ENCODE results near the gene RASSF4.

RASSF4 gene

GRCh38 chr10:44969854-44970253 lies 10.3 kb downstream of the RASSF4 start:
- Histone ChIP-seq H3K4me3 (ENCODE audit: insufficient read depth, low read depth, low read length, poor library complexity, severe bottlenecking) (no peak overlapping the region), H3K9me3 (ENCODE audit: control insufficient read depth, low read length) (no peaks in the 10 kb centered on the region), H3K27ac (ENCODE audit: insufficient read depth, low read length, poor library complexity, severe bottlenecking) (no peak overlapping the region), H3K27me3 (replicated peaks; ENCODE audit: control insufficient read depth, insufficient read depth, low read length, poor library complexity, severe bottlenecking) (no peaks in the 10 kb centered on the region), H3K36me3 (ENCODE audit: control insufficient read depth, insufficient read depth, low read length) (no peaks in the 10 kb centered on the region), H3K4me1 (ENCODE audit: control insufficient read depth, insufficient read depth, low read length, poor library complexity, severe bottlenecking) (peaks cover 8% of the 10 kb centered on the region)
- DNase-seq, result no peak

DNA sequence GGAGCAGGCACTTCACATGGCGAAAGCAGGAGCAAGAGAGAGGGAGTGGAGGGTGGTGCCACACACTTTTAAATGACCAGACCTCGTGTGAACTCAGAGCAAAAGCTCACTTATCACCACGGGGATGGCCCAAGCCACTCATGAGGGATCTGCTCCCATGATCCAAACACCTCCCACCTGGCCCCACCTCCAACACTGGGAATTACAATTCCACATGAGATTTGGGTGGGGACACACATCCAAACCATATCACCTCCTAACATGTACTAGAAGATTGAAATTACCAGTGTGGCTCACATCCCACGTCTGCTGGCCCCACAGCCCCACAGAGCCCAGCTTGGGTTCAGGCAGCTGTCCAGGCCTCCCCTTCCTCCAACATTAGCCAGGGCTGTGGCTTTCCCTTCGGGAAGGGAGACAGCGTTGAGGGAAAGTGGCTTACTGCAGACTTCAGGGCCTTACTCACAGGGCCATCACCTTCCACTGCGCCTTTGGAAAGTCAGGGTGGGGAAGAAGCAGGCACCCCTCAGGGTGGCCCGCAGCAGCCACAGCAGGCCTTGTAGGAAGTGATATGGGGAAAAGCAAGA lies 11.3 kb downstream of the RASSF4 start:
- Histone ChIP-seq H3K27me3 (replicated peaks; ENCODE audit: control insufficient read depth, insufficient read depth, low read length, poor library complexity, severe bottlenecking) (no peaks in the 10 kb centered on the region), H3K4me1 (ENCODE audit: control insufficient read depth, insufficient read depth, low read length, poor library complexity, severe bottlenecking) (peaks cover 8% of the 10 kb centered on the region), H3K4me3 (ENCODE audit: insufficient read depth, low read depth, low read length, poor library complexity, severe bottlenecking) (no peak overlapping the region), H3K27ac (ENCODE audit: insufficient read depth, low read length, poor library complexity, severe bottlenecking) (no peak overlapping the region), H3K36me3 (ENCODE audit: control insufficient read depth, insufficient read depth, low read length) (no peaks in the 10 kb centered on the region), H3K9me3 (ENCODE audit: control insufficient read depth, low read length) (no peaks in the 10 kb centered on the region)
- DNase-seq, result no peak

GRCh38 chr10:44971434-44971833 lies 11.8 kb downstream of the RASSF4 start:
- Histone ChIP-seq H3K9me3 (ENCODE audit: control insufficient read depth, low read length) (no peaks in the 10 kb centered on the region), H3K4me3 (ENCODE audit: insufficient read depth, low read depth, low read length, poor library complexity, severe bottlenecking) (no peak overlapping the region), H3K27me3 (replicated peaks; ENCODE audit: control insufficient read depth, insufficient read depth, low read length, poor library complexity, severe bottlenecking) (no peaks in the 10 kb centered on the region), H3K27ac (ENCODE audit: insufficient read depth, low read length, poor library complexity, severe bottlenecking) (no peak overlapping the region), H3K36me3 (ENCODE audit: control insufficient read depth, insufficient read depth, low read length) (no peaks in the 10 kb centered on the region), H3K4me1 (ENCODE audit: control insufficient read depth, insufficient read depth, low read length, poor library complexity, severe bottlenecking) (peaks cover 8% of the 10 kb centered on the region)
- no peak for DNase-seq

DNA sequence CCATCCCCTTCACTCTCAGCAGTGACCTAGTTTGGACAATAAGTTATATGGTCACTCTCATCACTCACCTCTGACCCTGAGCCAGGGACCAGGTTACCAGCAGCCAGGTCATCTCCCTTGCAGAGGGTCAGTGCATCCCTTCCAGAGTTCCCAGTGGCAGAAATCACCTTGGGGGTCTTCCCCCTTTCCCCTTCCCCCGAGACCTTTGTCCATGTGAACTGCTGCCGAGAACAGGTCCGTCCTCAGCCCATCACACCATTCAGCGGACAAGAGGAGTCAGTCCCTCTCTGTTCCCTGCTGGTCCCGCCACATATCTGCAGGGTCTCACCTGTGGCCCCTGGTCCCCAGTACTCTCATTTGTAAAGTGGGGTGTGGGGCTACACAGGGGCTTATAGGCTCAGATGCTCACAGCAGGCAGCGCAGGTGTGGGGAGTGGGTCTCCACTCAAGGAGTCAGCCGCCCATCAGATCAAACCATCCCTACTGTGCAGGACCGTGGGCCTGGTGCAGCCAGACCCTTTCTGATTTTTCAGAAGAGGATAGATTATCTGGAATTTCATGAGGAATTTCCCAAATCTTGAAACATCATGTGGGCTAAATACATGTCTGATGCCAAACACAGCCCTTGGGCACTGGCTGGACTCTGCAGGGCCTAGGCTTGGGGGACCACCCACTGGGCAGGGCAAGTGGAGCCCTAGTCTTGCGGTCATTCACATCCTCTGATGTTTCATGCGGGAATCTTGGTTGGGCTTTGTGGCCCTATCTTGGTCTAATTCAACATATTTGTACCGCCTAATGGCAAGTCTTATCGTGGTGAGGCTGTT lies 12.5 kb downstream of the RASSF4 start:
- no peaks in the 10 kb centered on the region for H3K36me3 ChIP-seq (ENCODE audit: control insufficient read depth, insufficient read depth, low read length)
- peaks cover 8% of the 10 kb centered on the region for H3K4me1 ChIP-seq (ENCODE audit: control insufficient read depth, insufficient read depth, low read length, poor library complexity, severe bottlenecking)
- no peaks in the 10 kb centered on the region for H3K9me3 ChIP-seq (ENCODE audit: control insufficient read depth, low read length)
- no peak for DNase-seq
- H3K4me3 ChIP-seq (ENCODE audit: insufficient read depth, low read depth, low read length, poor library complexity, severe bottlenecking), result no peak overlapping the region
- H3K27me3 ChIP-seq (replicated peaks; ENCODE audit: control insufficient read depth, insufficient read depth, low read length, poor library complexity, severe bottlenecking), result no peaks in the 10 kb centered on the region
- H3K27ac ChIP-seq (ENCODE audit: insufficient read depth, low read length, poor library complexity, severe bottlenecking), result no peak overlapping the region

GRCh38 chr10:44972874-44973306 lies 13.3 kb downstream of the RASSF4 start:
- no peak overlapping the region for H3K4me3 ChIP-seq (ENCODE audit: insufficient read depth, low read depth, low read length, poor library complexity, severe bottlenecking)
- H3K9me3 ChIP-seq (ENCODE audit: control insufficient read depth, low read length), result no peaks in the 10 kb centered on the region
- peaks cover 8% of the 10 kb centered on the region for H3K4me1 ChIP-seq (ENCODE audit: control insufficient read depth, insufficient read depth, low read length, poor library complexity, severe bottlenecking)
- no peak overlapping the region for H3K27ac ChIP-seq (ENCODE audit: insufficient read depth, low read length, poor library complexity, severe bottlenecking)
- H3K36me3 ChIP-seq (ENCODE audit: control insufficient read depth, insufficient read depth, low read length), result no peaks in the 10 kb centered on the region
- no peak for DNase-seq
- H3K27me3 ChIP-seq (replicated peaks; ENCODE audit: control insufficient read depth, insufficient read depth, low read length, poor library complexity, severe bottlenecking), result no peaks in the 10 kb centered on the region

DNA sequence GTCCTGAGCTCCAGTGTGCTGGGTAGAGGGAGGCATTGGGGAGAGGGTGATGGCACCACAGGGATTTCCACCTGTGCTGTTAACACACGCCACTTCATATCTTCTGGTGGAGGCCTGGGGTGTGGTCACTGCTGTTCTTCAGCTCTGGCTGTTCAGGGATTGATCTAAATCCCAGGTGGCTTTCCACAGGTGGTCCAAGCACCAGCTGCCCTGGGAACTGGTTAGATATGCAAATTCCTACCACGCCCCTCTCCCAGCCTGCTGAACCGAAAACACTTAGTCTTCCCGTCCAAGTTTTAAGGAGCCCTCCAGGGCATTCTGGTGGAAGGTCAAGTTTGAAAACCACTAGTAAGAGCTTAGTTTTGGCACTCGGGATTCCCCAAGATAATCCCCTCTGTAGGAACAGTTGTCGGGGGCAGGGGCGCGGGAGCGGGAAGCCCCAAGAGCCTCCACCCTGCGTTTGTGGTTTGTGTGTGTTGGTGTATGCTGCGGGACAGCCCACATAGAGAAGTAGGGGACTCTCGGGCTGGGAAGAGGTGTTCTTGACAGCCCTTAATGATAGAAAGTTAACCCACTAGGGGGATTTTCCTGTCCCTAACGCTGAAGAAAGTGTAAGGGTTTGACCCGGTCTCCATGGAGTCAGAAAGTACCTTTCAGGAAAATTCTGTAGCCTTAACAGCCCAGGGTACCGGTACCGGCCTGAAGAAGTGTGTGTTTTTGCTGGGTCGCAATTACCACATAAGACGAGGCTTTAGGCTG lies 13.9 kb downstream of the RASSF4 start:
- Histone ChIP-seq H3K27ac (ENCODE audit: insufficient read depth, low read length, poor library complexity, severe bottlenecking) (no peak overlapping the region), H3K4me3 (ENCODE audit: insufficient read depth, low read depth, low read length, poor library complexity, severe bottlenecking) (no peak overlapping the region), H3K36me3 (ENCODE audit: control insufficient read depth, insufficient read depth, low read length) (no peaks in the 10 kb centered on the region), H3K4me1 (ENCODE audit: control insufficient read depth, insufficient read depth, low read length, poor library complexity, severe bottlenecking) (peaks cover 8% of the 10 kb centered on the region), H3K27me3 (replicated peaks; ENCODE audit: control insufficient read depth, insufficient read depth, low read length, poor library complexity, severe bottlenecking) (no peaks in the 10 kb centered on the region), H3K9me3 (ENCODE audit: control insufficient read depth, low read length) (no peaks in the 10 kb centered on the region)
- DNase-seq, result no peak

- peak overlapping the region; percentile 42 for H3K4me3 ChIP-seq (ENCODE audit: insufficient read depth, low read depth, low read length, poor library complexity, severe bottlenecking)
- no peak for DNase-seq
- no peaks in the 10 kb centered on the region for H3K36me3 ChIP-seq (ENCODE audit: control insufficient read depth, insufficient read depth, low read length)
- H3K4me1 ChIP-seq (ENCODE audit: control insufficient read depth, insufficient read depth, low read length, poor library complexity, severe bottlenecking), result peaks cover 8% of the 10 kb centered on the region
- H3K27ac ChIP-seq (ENCODE audit: insufficient read depth, low read length, poor library complexity, severe bottlenecking), result no peak overlapping the region
- no peaks in the 10 kb centered on the region for H3K9me3 ChIP-seq (ENCODE audit: control insufficient read depth, low read length)
- no peaks in the 10 kb centered on the region for H3K27me3 ChIP-seq (replicated peaks; ENCODE audit: control insufficient read depth, insufficient read depth, low read length, poor library complexity, severe bottlenecking)
Observed at GRCh38 chr10:44974082-44974627, 14.6 kb downstream of the RASSF4 start.

DNA sequence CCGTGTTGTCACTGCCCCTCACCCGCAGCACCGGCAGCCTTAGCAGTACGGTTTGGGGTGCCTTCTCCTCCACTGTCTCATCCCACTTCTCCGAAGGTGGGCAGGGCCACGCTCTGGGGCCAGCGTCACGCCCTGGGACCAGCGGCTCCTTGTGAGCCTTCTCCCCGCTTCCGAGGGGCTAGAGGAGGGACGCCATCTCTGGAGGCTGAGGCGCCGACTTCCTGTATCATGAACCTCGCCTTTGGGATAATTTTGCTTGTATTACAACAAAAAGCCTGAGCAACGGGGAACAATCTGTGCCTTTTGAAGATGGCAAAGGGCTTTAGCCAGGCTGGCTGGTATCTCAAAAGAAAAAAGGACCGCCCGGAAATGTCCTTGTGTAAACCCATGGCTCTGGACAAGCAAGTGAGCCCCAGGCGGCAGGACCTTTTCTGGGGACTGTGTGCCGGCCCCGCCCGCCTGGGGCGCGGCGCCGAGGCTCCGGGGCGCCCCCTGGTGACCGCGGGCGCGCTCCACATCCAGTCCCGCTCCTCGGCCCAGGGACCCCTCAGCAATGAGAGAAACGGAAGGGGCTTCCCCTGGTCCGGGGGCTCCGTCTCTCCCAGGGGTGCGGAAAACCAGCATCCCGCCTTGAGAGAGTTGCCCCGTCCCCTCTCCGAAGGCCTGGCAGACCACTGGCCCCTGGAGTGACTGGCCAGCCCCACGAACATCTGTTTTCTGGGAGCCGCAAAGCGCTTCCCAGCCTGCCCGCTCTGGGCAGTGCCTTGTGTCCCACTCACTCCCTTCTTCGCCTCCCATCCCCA lies 15.2 kb downstream of the RASSF4 start:
- Histone ChIP-seq H3K27me3 (replicated peaks; ENCODE audit: control insufficient read depth, insufficient read depth, low read length, poor library complexity, severe bottlenecking) (no peaks in the 10 kb centered on the region), H3K4me1 (ENCODE audit: control insufficient read depth, insufficient read depth, low read length, poor library complexity, severe bottlenecking) (peaks cover 8% of the 10 kb centered on the region), H3K36me3 (ENCODE audit: control insufficient read depth, insufficient read depth, low read length) (no peaks in the 10 kb centered on the region), H3K9me3 (ENCODE audit: control insufficient read depth, low read length) (no peaks in the 10 kb centered on the region), H3K27ac (ENCODE audit: insufficient read depth, low read length, poor library complexity, severe bottlenecking) (no peak overlapping the region), H3K4me3 (ENCODE audit: insufficient read depth, low read depth, low read length, poor library complexity, severe bottlenecking) (peak overlapping the region; percentile 42)
- DNase-seq, result peak; percentile 24 to 45 (median 36)

DNA sequence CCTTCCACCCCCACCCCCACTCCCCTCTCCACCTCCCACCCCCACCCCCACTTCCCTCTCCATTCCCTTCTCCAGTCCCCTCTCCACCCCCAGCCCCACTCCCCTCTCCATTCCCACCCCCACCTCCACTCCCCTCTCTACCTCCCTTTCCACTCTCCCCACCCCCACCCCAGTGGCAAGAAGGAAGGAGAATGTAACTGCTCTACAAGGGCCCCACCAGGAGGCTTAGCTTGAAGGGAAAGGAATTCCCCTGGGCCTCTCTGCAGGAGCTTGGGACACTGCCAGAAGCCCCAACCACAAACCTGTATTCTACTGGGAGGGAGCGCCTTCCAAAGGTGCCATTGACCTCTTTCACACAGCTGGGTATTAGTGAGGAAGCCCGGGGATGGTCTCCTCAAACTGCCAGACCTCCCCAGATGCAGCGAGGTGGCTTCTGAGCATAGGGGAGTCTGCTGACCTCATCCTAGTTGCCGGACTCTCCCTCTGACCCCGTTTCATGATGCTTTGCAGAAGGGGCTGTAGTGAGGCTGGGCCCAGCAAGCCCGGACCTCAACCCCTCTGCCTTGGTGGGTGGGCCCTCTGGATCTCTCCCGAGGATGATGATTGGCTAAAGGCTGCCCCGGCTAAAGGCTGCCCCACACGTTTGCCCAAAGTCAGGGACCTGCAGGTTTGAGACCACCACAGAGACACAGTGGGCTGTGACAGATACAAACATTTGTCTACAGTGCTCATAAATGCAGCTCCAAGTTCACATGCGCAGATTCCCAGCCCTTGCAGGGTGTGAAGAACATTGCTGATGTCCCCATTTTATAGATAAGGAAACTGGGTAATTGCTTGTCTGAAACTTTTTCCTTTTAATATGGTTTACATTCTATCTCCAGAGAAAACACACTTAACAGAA lies 16.1 kb downstream of the RASSF4 start:
- no peaks in the 10 kb centered on the region for H3K36me3 ChIP-seq (ENCODE audit: control insufficient read depth, insufficient read depth, low read length)
- no peak overlapping the region for H3K27ac ChIP-seq (ENCODE audit: insufficient read depth, low read length, poor library complexity, severe bottlenecking)
- H3K27me3 ChIP-seq (replicated peaks; ENCODE audit: control insufficient read depth, insufficient read depth, low read length, poor library complexity, severe bottlenecking), result no peaks in the 10 kb centered on the region
- H3K4me1 ChIP-seq (ENCODE audit: control insufficient read depth, insufficient read depth, low read length, poor library complexity, severe bottlenecking), result peaks cover 8% of the 10 kb centered on the region
- DNase-seq, result no peak
- H3K9me3 ChIP-seq (ENCODE audit: control insufficient read depth, low read length), result no peaks in the 10 kb centered on the region
- H3K4me3 ChIP-seq (ENCODE audit: insufficient read depth, low read depth, low read length, poor library complexity, severe bottlenecking), result no peak overlapping the region

Data from effector memory CD4-positive, alpha-beta T cell (primary cell).